ENCODE data around the gene RABEP2. TPM values are rescaled to one million over a fixed set of nuclear protein-coding genes. Genes with fewer than 3 reads are reported as not detected.

RABEP2 gene
- total RNA-seq, 1 experiment from 2014 or later, result 13.4 TPM

- no peak for TF ChIP-seq JUND (IDR thresholded peaks at IDR 0.05)
- no peak for TF ChIP-seq CEBPB (IDR thresholded peaks at IDR 0.05; ENCODE audit: low read depth)
- TF ChIP-seq CBX3 (IDR thresholded peaks at IDR 0.05; ENCODE audit: low read depth), result no peak
- TF ChIP-seq RAD21 (IDR thresholded peaks at IDR 0.05; ENCODE audit: low read depth), result no peak
- TF ChIP-seq TCF7L2 (IDR thresholded peaks at IDR 0.05; ENCODE audit: borderline replicate concordance, extremely low read depth, insufficient read depth, insufficient read length), result no peak
- no peak for TF ChIP-seq SRF (IDR thresholded peaks at IDR 0.05; ENCODE audit: low read depth)
Measured at GRCh38 chr16:28932339-28933141, 7.5 kb upstream of the RABEP2 start (continued).

DNA sequence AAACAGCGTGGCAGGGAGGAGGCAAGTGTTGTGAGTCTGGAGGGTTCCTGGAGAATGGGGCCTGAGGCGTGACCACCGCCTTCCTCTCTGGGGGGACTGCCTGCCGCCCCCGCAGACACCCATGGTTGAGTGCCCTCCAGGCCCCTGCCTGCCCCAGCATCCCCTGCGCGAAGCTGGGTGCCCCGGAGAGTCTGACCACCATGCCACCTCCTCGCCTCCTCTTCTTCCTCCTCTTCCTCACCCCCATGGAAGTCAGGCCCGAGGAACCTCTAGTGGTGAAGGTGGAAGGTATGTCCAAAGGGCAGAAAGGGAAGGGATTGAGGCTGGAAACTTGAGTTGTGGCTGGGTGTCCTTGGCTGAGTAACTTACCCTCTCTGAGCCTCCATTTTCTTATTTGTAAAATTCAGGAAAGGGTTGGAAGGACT, 6.8 kb upstream of the RABEP2 start, which contains the start of gene CD19:
TSS of gene CD19 (plus strand) at position 171 of the 425 bp plus-strand sequence. CDS start at position 201, 30 bp downstream.
- ATAC-seq (no peak), DNase-seq (ENCODE audit: low read depth, low spot score) (no peak)
- ChIA-PET POLR2A (no interaction called here), CTCF (no interaction called here), RAD21 (ENCODE audit: low non-redundant PET in 1 of 2, low total read pairs in 2 of 2, uncharacterized antibody in 2 of 2, unreplicated experiment in 2 of 2) (no interaction called here)
- no peak within 1 kb of the TSS for H3K27ac ChIP-seq (ENCODE audit: low read depth, low read length)
- intact Hi-C loops (cut with micrococcal nuclease), result no loop called here
- no peaks in the 10 kb centered on the region for H4K20me1 ChIP-seq (ENCODE audit: insufficient read depth)
- peaks cover 4 to 17% of the 10 kb centered on the region in 2 experiments; a peak in 3 of 4 replicates for H3K4me1 ChIP-seq (ENCODE audit: control insufficient read depth in 1 of 2, insufficient read depth in 2 of 2, low read length in 2 of 2)
- no peak within 1 kb of the TSS for H3K9ac ChIP-seq (ENCODE audit: low read length)
- TF ChIP-seq EGR1 (IDR thresholded peaks at IDR 0.05; ENCODE audit: low read depth) (no peak), JUND (IDR thresholded peaks at IDR 0.05) (no peak)
- TF ChIP-seq, protein P1, sequence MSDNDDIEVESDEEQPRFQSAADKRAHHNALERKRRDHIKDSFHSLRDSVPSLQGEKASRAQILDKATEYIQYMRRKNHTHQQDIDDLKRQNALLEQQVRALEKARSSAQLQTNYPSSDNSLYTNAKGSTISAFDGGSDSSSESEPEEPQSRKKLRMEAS (IDR thresholded peaks at IDR 0.05), result no peak
- no peaks in the 10 kb centered on the region for H3K27me3 ChIP-seq (ENCODE audit: insufficient read depth, low read length)
- no peaks in the 10 kb centered on the region for H3K9me2 ChIP-seq (ENCODE audit: insufficient read depth)
- H3K36me3 ChIP-seq (ENCODE audit: control insufficient read depth in 1 of 2, insufficient read depth in 2 of 2, low read length in 2 of 2), result no peaks in the 10 kb centered on the region
- BruUV-seq (replicated peaks), result no TSS peak
- H3K4me3 ChIP-seq (replicated peaks in 1 of 2; ENCODE audit: low read depth in 1 of 2, low read length in 2 of 2), result no peak within 1 kb of the TSS
- no peaks in the 10 kb centered on the region for H3K79me2 ChIP-seq (ENCODE audit: insufficient read depth, low read length)
- H2AFZ ChIP-seq (ENCODE audit: low read depth, low read length, poor library complexity, severe bottlenecking), result no peak within 1 kb of the TSS
- H3K9me3 ChIP-seq (ENCODE audit: control insufficient read depth in 1 of 2, insufficient read depth in 1 of 2, low read depth in 1 of 2, low read length in 2 of 2), result no peaks in the 10 kb centered on the region
- H3K4me2 ChIP-seq (ENCODE audit: low read length), result no peak within 1 kb of the TSS

- RAD21 ChIA-PET (ENCODE audit: low non-redundant PET in 1 of 2, low total read pairs in 2 of 2, uncharacterized antibody in 2 of 2, unreplicated experiment in 2 of 2), result no interaction called here
- no peaks in the 10 kb centered on the region for H3K79me2 ChIP-seq (ENCODE audit: insufficient read depth, low read length)
- POLR2A ChIA-PET, result no interaction called here
- no TSS peak for BruUV-seq (replicated peaks)
- H3K9ac ChIP-seq (ENCODE audit: low read length), result no peak overlapping the region
- CTCF ChIA-PET, result no interaction called here
- H3K4me3 ChIP-seq (replicated peaks in 1 of 2; ENCODE audit: low read depth in 1 of 2, low read length in 2 of 2), result no peak overlapping the region
- H3K4me2 ChIP-seq (ENCODE audit: low read length), result no peak overlapping the region
- no peak overlapping the region for H3K27ac ChIP-seq (ENCODE audit: low read depth, low read length)
- H3K27me3 ChIP-seq (ENCODE audit: insufficient read depth, low read length), result no peaks in the 10 kb centered on the region
- no peaks in the 10 kb centered on the region for H3K9me2 ChIP-seq (ENCODE audit: insufficient read depth)
- peaks cover 0 to 11% of the 10 kb centered on the region in 2 experiments; a peak in 2 of 4 replicates for H3K4me1 ChIP-seq (ENCODE audit: control insufficient read depth in 1 of 2, insufficient read depth in 2 of 2, low read length in 2 of 2)
- no peaks in the 10 kb centered on the region for H3K9me3 ChIP-seq (ENCODE audit: control insufficient read depth in 1 of 2, insufficient read depth in 1 of 2, low read depth in 1 of 2, low read length in 2 of 2)
- H3K36me3 ChIP-seq (ENCODE audit: control insufficient read depth in 1 of 2, insufficient read depth in 2 of 2, low read length in 2 of 2), result no peaks in the 10 kb centered on the region
- no peak for ATAC-seq
- no peak for DNase-seq (ENCODE audit: low read depth, low spot score)
- H4K20me1 ChIP-seq (ENCODE audit: insufficient read depth), result no peaks in the 10 kb centered on the region
- no peak overlapping the region for H2AFZ ChIP-seq (ENCODE audit: low read depth, low read length, poor library complexity, severe bottlenecking)
- intact Hi-C loops (cut with micrococcal nuclease), result no loop called here
- TF ChIP-seq FOSL1 (IDR thresholded peaks at IDR 0.05; ENCODE audit: low read depth), result no peak
- no peak for TF ChIP-seq CEBPB (IDR thresholded peaks at IDR 0.05; ENCODE audit: low read depth)
- TF ChIP-seq RAD21 (IDR thresholded peaks at IDR 0.05; ENCODE audit: low read depth), result no peak
- TF ChIP-seq, protein P2, sequence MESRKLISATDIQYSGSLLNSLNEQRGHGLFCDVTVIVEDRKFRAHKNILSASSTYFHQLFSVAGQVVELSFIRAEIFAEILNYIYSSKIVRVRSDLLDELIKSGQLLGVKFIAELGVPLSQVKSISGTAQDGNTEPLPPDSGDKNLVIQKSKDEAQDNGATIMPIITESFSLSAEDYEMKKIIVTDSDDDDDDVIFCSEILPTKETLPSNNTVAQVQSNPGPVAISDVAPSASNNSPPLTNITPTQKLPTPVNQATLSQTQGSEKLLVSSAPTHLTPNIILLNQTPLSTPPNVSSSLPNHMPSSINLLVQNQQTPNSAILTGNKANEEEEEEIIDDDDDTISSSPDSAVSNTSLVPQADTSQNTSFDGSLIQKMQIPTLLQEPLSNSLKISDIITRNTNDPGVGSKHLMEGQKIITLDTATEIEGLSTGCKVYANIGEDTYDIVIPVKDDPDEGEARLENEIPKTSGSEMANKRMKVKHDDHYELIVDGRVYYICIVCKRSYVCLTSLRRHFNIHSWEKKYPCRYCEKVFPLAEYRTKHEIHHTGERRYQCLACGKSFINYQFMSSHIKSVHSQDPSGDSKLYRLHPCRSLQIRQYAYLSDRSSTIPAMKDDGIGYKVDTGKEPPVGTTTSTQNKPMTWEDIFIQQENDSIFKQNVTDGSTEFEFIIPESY (IDR thresholded peaks at IDR 0.05; ENCODE audit: extremely low read depth, insufficient replicate concordance, low read length), result no peak
- no peak for TF ChIP-seq SIN3A (IDR thresholded peaks at IDR 0.05; ENCODE audit: low read depth)
- no peak for TF ChIP-seq TCF7L2 (IDR thresholded peaks at IDR 0.05; ENCODE audit: borderline replicate concordance, extremely low read depth, insufficient read depth, insufficient read length)
- TF ChIP-seq JUND (IDR thresholded peaks at IDR 0.05), result no peak
- no peak for TF ChIP-seq POLR2A (IDR thresholded peaks at IDR 0.05; ENCODE audit: borderline replicate concordance, extremely low read depth, insufficient read depth, insufficient read length)
- no peak for TF ChIP-seq ZNF274 (IDR thresholded peaks at IDR 0.05; ENCODE audit: low read depth, low read length)
- TF ChIP-seq ZFX (IDR thresholded peaks at IDR 0.05), result no peak
- TF ChIP-seq POLR2AphosphoS5 (IDR thresholded peaks at IDR 0.05; ENCODE audit: low read depth, low read length), result no peak
- no peak for TF ChIP-seq YY1 (IDR thresholded peaks at IDR 0.05; ENCODE audit: extremely low read depth, insufficient replicate concordance, low read depth, low read length)
- no peak for TF ChIP-seq SRF (IDR thresholded peaks at IDR 0.05; ENCODE audit: low read depth)
- TF ChIP-seq CBX3 (IDR thresholded peaks at IDR 0.05; ENCODE audit: low read depth), result no peak
Measured at GRCh38 chr16:28930652-28931051, 5.6 kb upstream of the RABEP2 start.

Measured in HCT116 (cell line).